K562 (cell line): ENCODE data around the gene ANKRD34B. TPM values are rescaled to one million over a fixed set of nuclear protein-coding genes. Genes with fewer than 3 reads are reported as not detected.

Experiments used
- ATAC-seq: fragments of 200-7000 bp; cut with Tn5 transposase; 3 replicates; pipeline ENCODE4 v1.9.1; 2020; ENCODE audit warnings: moderate library complexity
- BruUV-seq: library from RNA; stranded (reverse); fragments of 400-500 nt; replicated peaks from 2 replicates; lab custom pipeline; 2021; lab: Mats Ljungman, UMichigan
- CTCF ChIA-PET: fragments of 300-600 bp; formaldehyde crosslinking; extraction: SDS; loops from one replicate; lab custom pipeline; 2021; ENCODE audit warnings: low intra/inter-chr PET ratio; lab: Yijun Ruan, JAX
- POLR2A ChIA-PET: fragments of 300-600, 350-650 bp; sonication (Branson Sonifier 250); formaldehyde crosslinking; extraction: SDS; loops from one replicate; lab custom pipeline; 2021; ENCODE audit warnings: antibody characterized with exemption, inconsistent platforms; lab: Yijun Ruan, JAX
- DNase-seq, 4 experiments: peaks; one replicate each; pipeline versions ENCODE4 v3.0.0 to v3.0.0-alpha.2; 2011 to 2018; ENCODE audit warnings: low spot score in 3 of 4, mixed read lengths in 3 of 4; ENCODE audit errors: extremely low read depth in 1 of 4
- FAIRE-seq: peaks from 2 replicates; lab custom pipeline; 2011; peaks lifted over from hg19 to GRCh38; lab: Jason Lieb, UNC
- H2AFZ ChIP-seq: 2 replicates; pipeline ENCODE4 v1.6.0; 2011; ENCODE audit warnings: low read depth, low read length, control low read depth, inconsistent platforms
- H3K27ac ChIP-seq: fragments of 200-600 bp; 3 replicates; pipeline ENCODE4 v1.8.0; 2011; ENCODE audit warnings: low read depth, mild to moderate bottlenecking, control low read depth, inconsistent platforms, low read length, moderate library complexity, mixed read lengths; ENCODE audit errors: extremely low read depth
- H3K27me3 ChIP-seq, 2 experiments: fragments of 300-600 bp in 1 of 2; 2 replicates in 1 of 2; 3 replicates in 1 of 2; pipeline versions ENCODE4 v1.6.0 to v1.8.0; 2011; ENCODE audit warnings: inconsistent platforms in 2 of 2, low read length in 2 of 2, mild to moderate bottlenecking in 1 of 2, mixed read lengths in 1 of 2, moderate library complexity in 1 of 2; ENCODE audit not compliant: control insufficient read depth in 2 of 2, insufficient read depth in 2 of 2
- H3K36me3 ChIP-seq: fragments of 300-600 bp; 3 replicates; pipeline ENCODE4 v1.8.0; 2011; ENCODE audit warnings: mild to moderate bottlenecking, low read length, inconsistent platforms; ENCODE audit not compliant: control insufficient read depth, insufficient read depth
- H3K4me1 ChIP-seq, 2 experiments: fragments of 200-600 bp in 1 of 2; replicated peaks in 1 of 2; 2 replicates in 1 of 2; 3 replicates in 1 of 2; pipeline versions ENCODE4 v1.5.1 to v1.8.0; 2011; ENCODE audit warnings: inconsistent platforms in 2 of 2, low read length in 2 of 2, mild to moderate bottlenecking in 1 of 2, mixed read lengths in 1 of 2, moderate library complexity in 1 of 2; ENCODE audit not compliant: control insufficient read depth in 2 of 2, insufficient read depth in 2 of 2
- H3K4me2 ChIP-seq: 2 replicates; pipeline ENCODE4 v1.6.1; 2011; ENCODE audit warnings: low read length, control low read depth, inconsistent platforms, mixed read lengths; ENCODE audit not compliant: insufficient read depth
- H3K4me3 ChIP-seq: fragments of 200-600 bp; sonication (generic), shearing (Covaris generic); 2 replicates; pipeline ENCODE4 v1.5.1; 2016; ENCODE audit warnings: control low read depth, inconsistent platforms
- H3K79me2 ChIP-seq: fragments of 200-600 bp; 3 replicates; pipeline ENCODE4 v1.8.0; 2011; ENCODE audit warnings: low read length, inconsistent platforms; ENCODE audit not compliant: control insufficient read depth, insufficient read depth
- H3K9ac ChIP-seq, 2 experiments: 2 replicates each; pipeline versions ENCODE4 v1.6.0 to v1.6.1; 2011; ENCODE audit warnings: low read depth in 2 of 2, low read length in 2 of 2, control low read depth in 1 of 2, inconsistent platforms in 1 of 2, mild to moderate bottlenecking in 1 of 2, mixed read lengths in 1 of 2; ENCODE audit not compliant: insufficient read depth in 1 of 2
- H3K9me1 ChIP-seq: one replicate; pipeline ENCODE4 v1.6.0; 2011; ENCODE audit warnings: inconsistent platforms, mild to moderate bottlenecking, low read length, moderate library complexity; ENCODE audit not compliant: control insufficient read depth, insufficient read depth
- H3K9me3 ChIP-seq: replicated peaks from 2 replicates; pipeline ENCODE4 v1.5.1; 2011; ENCODE audit warnings: low read depth, low read length, inconsistent platforms; ENCODE audit not compliant: control insufficient read depth, insufficient read depth
- H4K20me1 ChIP-seq: replicated peaks from 2 replicates; pipeline ENCODE4 v1.6.1; 2011; ENCODE audit warnings: low read length, inconsistent platforms, mixed read lengths; ENCODE audit not compliant: control insufficient read depth, insufficient read depth
- CHD2 ChIP-seq: IDR thresholded peaks from 2 replicates; pipeline ENCODE4 v1.6.1; 2011; ENCODE audit warnings: low read depth, low read length
- FOS ChIP-seq: IDR thresholded peaks from 3 replicates; pipeline ENCODE4 v1.6.1; 2011; ENCODE audit not compliant: insufficient read length; ENCODE audit errors: extremely low read depth
- RBM25 ChIP-seq: fragments of 200-400 bp; formaldehyde crosslinking; IDR thresholded peaks from 2 replicates; pipeline ENCODE4 v1.6.1; 2018; ENCODE audit warnings: low read length, low read depth, moderate library complexity; ENCODE audit not compliant: severe bottlenecking
- SNIP1 ChIP-seq: fragments of 450-650 bp; IDR thresholded peaks from 2 replicates; pipeline ENCODE4 v1.7.1; 2017; ENCODE audit warnings: low read depth, mild to moderate bottlenecking
- ZNF512 ChIP-seq: IDR thresholded peaks from 2 replicates; pipeline ENCODE4 v1.6.1; 2016; ENCODE audit warnings: missing genetic modification characterization, missing compliant biosample characterization
- ZNF589 ChIP-seq: fragments of 200-800 bp; sonication (Bioruptor generic); IDR thresholded peaks from 2 replicates; pipeline ENCODE4 v1.6.1; 2016; ENCODE audit warnings: low read depth, missing genetic modification characterization, missing compliant biosample characterization
- WGBS: fragments of 100-300 bp; shearing (Covaris generic); methylation state at CpG from one replicate; pipeline ENCODE4 v1.1.6; 2016; ENCODE audit warnings: low coverage, mixed read lengths; ENCODE audit not compliant: insufficient coverage; ENCODE audit errors: missing lambda C conversion rate; 5-methylcytosine and 5-hydroxymethylcytosine counted together
- in situ Hi-C: fragments of 300-500 bp; cut with MboI; formaldehyde crosslinking; loops from 4 replicates; pipeline ENCODE4 v1.15.0; 2018; ENCODE audit warnings: inconsistent platforms, mixed read lengths
- intact Hi-C: fragments of 100-400 bp; cut with micrococcal nuclease; formaldehyde crosslinking; loops from 2 replicates; pipeline ENCODE4 v1.14.2; 2022
- polyA plus RNA-seq, 8 experiments: library from polyadenylated mRNA; depleted of rRNA in 4 of 8; stranded (reverse) in 5 of 8; unstranded in 3 of 8; fragments of >200 nt; fragmentation: Nextera tagmentation in 2 of 8; fragmentation: Illumina TruSeq in 1 of 8; extraction: Ambion mirVana in 2 of 8; extraction: Trizol in 1 of 8; gene quantifications; 2 replicates each; pipeline versions ENCODE4 v1.2.1 to v1.2.3, GENCODE V29; 2011 to 2014; ENCODE audit warnings: inconsistent platforms in 1 of 8, missing spikeins in 1 of 8
- total RNA-seq, 7 experiments: library from RNA; depleted of rRNA in 6 of 7; stranded (reverse); fragments of >200 nt in 6 of 7; fragmentation: Illumina TruSeq in 2 of 7; extraction: Trizol in 2 of 7; gene quantifications; 2 replicates each; pipeline versions ENCODE4 v1.2.1 to v1.2.3, GENCODE V29; 2011 to 2021; ENCODE audit warnings: low replicate concordance in 1 of 7

The ANKRD34B gene
- total and polyA plus RNA-seq, 9 of the 15 experiments (the other 6 are each of a cell fraction or from before 2014, with no cell fraction given), result not detected

DNA sequence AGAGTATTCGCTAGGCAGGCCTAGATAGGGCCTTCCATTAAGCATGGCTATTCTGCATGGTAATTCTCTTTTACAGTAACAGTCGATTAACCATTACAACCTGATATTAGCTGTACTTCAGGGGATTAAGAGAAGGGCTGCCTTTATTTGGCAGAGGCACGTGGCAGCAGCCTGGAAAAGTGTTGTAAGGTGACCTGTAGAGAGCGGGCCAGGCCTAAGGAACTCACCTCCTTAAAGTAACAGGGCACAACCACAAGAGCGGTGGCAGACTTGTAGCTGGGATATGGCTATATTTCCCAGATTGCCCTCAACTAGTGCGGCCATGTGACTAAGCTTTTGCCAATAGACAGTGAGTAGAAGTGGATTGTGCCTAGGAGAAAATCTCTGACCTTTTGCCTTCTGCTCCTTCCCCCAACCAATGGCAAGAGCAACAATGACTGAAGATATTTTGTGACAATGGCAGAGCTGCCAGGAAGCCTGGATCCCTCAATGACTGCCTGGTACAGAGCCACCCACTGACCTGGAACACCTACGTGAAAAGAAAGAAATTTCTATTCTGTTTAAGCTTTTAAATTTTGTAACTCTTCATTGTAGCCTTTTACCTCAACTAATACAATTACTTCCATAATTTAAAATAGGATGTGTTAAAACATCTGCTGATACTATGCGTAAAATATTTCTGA is 18.9 kb upstream of the ANKRD34B start (continued):
- no peak for TF ChIP-seq FOS
- TF ChIP-seq, all 486 proteins: peak for 0

- Histone ChIP-seq H3K9me3 (no peaks in the 10 kb centered on the region), H3K9ac (no peak overlapping the region), H3K36me3 (no peaks in the 10 kb centered on the region)
- POLR2A ChIA-PET, result no interaction called here
- CTCF ChIA-PET, result no interaction called here
- WGBS, result 8% methylated on average over 6 of the region's 6 CpGs
- TF ChIP-seq RBM25, result peak; percentile 5
- no peak for TF ChIP-seq ZNF589 (CRISPR knock-in tag)
- no peak for TF ChIP-seq ZNF512 (tag)
- TF ChIP-seq CHD2, result peak; percentile 87
- no peak for TF ChIP-seq SNIP1
- TF ChIP-seq, all 486 proteins: peak for 2
- intact Hi-C loops (no loop called here), in situ Hi-C loops (no loop called here)
- Histone ChIP-seq H4K20me1 (no peaks in the 10 kb centered on the region), H3K9me1 (no peaks in the 10 kb centered on the region), H3K4me3 (no peak overlapping the region), H3K4me1 (no peaks in the 10 kb centered on the region), H2AFZ (peak overlapping the region; percentile 23; the same call in 1 of the 2 replicates), H3K4me2 (no peak overlapping the region), H3K27ac (no peak overlapping the region), H3K27me3 (no peaks in the 10 kb centered on the region), H3K79me2 (no peaks in the 10 kb centered on the region)
- no peak for DNase-seq
- FAIRE-seq, result no peak
- ATAC-seq, result peak; percentile 54
- BruUV-seq, result no TSS peak
Observed at GRCh38 chr5:80584770-80585169, 14.7 kb upstream of the ANKRD34B start.
